A549 (cell line): Measurements from ENCODE around the gene RPTOR. TPM values are rescaled to one million over a fixed set of nuclear protein-coding genes. Genes with fewer than 3 reads are reported as not detected.

Experiments
- ATAC-seq, 2 experiments: fragments of 200-7000 bp in 1 of 2; fragments of >200 bp in 1 of 2; cut with Nextera tagmentation in 1 of 2; cut with Tn5 transposase in 1 of 2; 3 replicates each; pipeline versions ENCODE4 v1.8.0 to v1.9.1; 2018 to 2020; ENCODE audit warnings: mild to moderate bottlenecking in 1 of 2, moderate library complexity in 1 of 2
- CTCF ChIA-PET: fragments of 300-600 bp; sonication (Branson Sonifier 250); formaldehyde crosslinking; extraction: SDS; loops from one replicate; lab custom pipeline; 2021; ENCODE audit warnings: antibody characterized with exemption, inconsistent platforms; lab: Yijun Ruan, JAX
- POLR2A ChIA-PET: fragments of 350-600 bp; formaldehyde crosslinking; extraction: SDS; loops from one replicate; lab custom pipeline; 2021; ENCODE audit warnings: antibody characterized with exemption, inconsistent platforms; lab: Yijun Ruan, JAX
- DNase-seq, 2 experiments: peaks; one replicate each; pipeline versions ENCODE4 v3.0.0 to v3.0.0-alpha.2; 2011 to 2016; ENCODE audit warnings: low read depth in 1 of 2, low spot score in 1 of 2
- FAIRE-seq: peaks from 2 replicates; lab custom pipeline; 2011; peaks lifted over from hg19 to GRCh38; lab: Jason Lieb, UNC
- H3K27ac ChIP-seq, 2 experiments: fragments of >200 bp; sonication (Bioruptor Twin); formaldehyde crosslinking; 3 replicates each; pipeline ENCODE4 v1.5.1; 2016 to 2017
- H3K4me1 ChIP-seq: fragments of >200 bp; sonication (Bioruptor Twin); formaldehyde crosslinking; 3 replicates; pipeline ENCODE4 v1.6.1; 2016
- H3K4me2 ChIP-seq: fragments of >200 bp; sonication (Bioruptor Twin); formaldehyde crosslinking; 3 replicates; pipeline ENCODE4 v1.6.1; 2016
- H3K4me3 ChIP-seq: fragments of >200 bp; sonication (Bioruptor Twin); formaldehyde crosslinking; 3 replicates; pipeline ENCODE4 v1.5.1; 2016
- H3K9me3 ChIP-seq: fragments of >200 bp; sonication (Bioruptor Twin); formaldehyde crosslinking; 3 replicates; pipeline ENCODE4 v1.6.1; 2016
- BHLHE40 ChIP-seq: IDR thresholded peaks from 2 replicates; pipeline ENCODE4 v1.6.1; 2012; ENCODE audit warnings: low read depth, low read length, inconsistent platforms
- CBX2 ChIP-seq: fragments of 200-600 bp; sonication (generic); IDR thresholded peaks from 2 replicates; pipeline ENCODE4 v1.6.1; 2016; ENCODE audit warnings: low read depth, mild to moderate bottlenecking, borderline replicate concordance
- CHD2 ChIP-seq: fragments of 150-350 bp; IDR thresholded peaks from 2 replicates; pipeline ENCODE4 v1.6.1; 2014; ENCODE audit warnings: low read length; ENCODE audit not compliant: partially characterized antibody
- CHD4 ChIP-seq: fragments of 200-600 bp; sonication (generic); IDR thresholded peaks from 2 replicates; pipeline ENCODE4 v1.6.1; 2016; ENCODE audit warnings: antibody characterized with exemption, mild to moderate bottlenecking, borderline replicate concordance
- ESRRA ChIP-seq: fragments of 150-350 bp; IDR thresholded peaks from 2 replicates; pipeline ENCODE4 v1.6.1; 2014; ENCODE audit warnings: mild to moderate bottlenecking, low read length, borderline replicate concordance
- FOSL2 ChIP-seq, 2 experiments: fragments of 450-650 bp in 1 of 2; fragments of >200 bp in 1 of 2; sonication (Bioruptor Twin) in 1 of 2; formaldehyde crosslinking; IDR thresholded peaks; 2 replicates each; pipeline versions ENCODE4 v1.5.0 to v1.6.1; 2016 to 2020; ENCODE audit warnings: mild to moderate bottlenecking in 1 of 2, moderate library complexity in 1 of 2
- HDAC2 ChIP-seq: fragments of 200-600 bp; sonication (generic); IDR thresholded peaks from 2 replicates; pipeline ENCODE4 v1.6.1; 2016
- HEYL ChIP-seq: fragments of 250-450 bp; sonication (Bioruptor Pico); IDR thresholded peaks from 2 replicates; pipeline ENCODE4 v1.8.0; 2021; ENCODE audit warnings: mild to moderate bottlenecking, moderate library complexity
- HOXA7 ChIP-seq: fragments of 250-450 bp; sonication (Bioruptor Pico); IDR thresholded peaks from 2 replicates; pipeline ENCODE4 v1.5.0; 2020; ENCODE audit warnings: mild to moderate bottlenecking, moderate library complexity
- HOXB13 ChIP-seq: fragments of 250-450 bp; sonication (Bioruptor Pico); IDR thresholded peaks from 2 replicates; pipeline ENCODE4 v1.5.0; 2020; ENCODE audit warnings: low read depth, mild to moderate bottlenecking, moderate library complexity
- JUN ChIP-seq, 2 experiments: fragments of >200 bp; sonication (Bioruptor Twin); formaldehyde crosslinking; IDR thresholded peaks; 2 replicates in 1 of 2; 3 replicates in 1 of 2; pipeline ENCODE4 v1.6.1; 2016 to 2017
- KDM5A ChIP-seq: fragments of 200-600 bp; sonication (generic); IDR thresholded peaks from 2 replicates; pipeline ENCODE4 v1.6.1; 2016; ENCODE audit warnings: antibody characterized with exemption, mild to moderate bottlenecking
- MAFK ChIP-seq: fragments of 450-650 bp; IDR thresholded peaks from 2 replicates; pipeline ENCODE4 v1.6.1; 2014; ENCODE audit not compliant: partially characterized antibody
- NR3C1 ChIP-seq: fragments of >200 bp; sonication (Bioruptor Twin); formaldehyde crosslinking; IDR thresholded peaks from 3 replicates; pipeline ENCODE4 v1.6.1; 2017
- PHF8 ChIP-seq: fragments of 200-600 bp; sonication (generic); IDR thresholded peaks from 2 replicates; pipeline ENCODE4 v1.6.1; 2016; ENCODE audit warnings: low read depth, mild to moderate bottlenecking, antibody characterized with exemption, moderate library complexity, borderline replicate concordance
- POLR2AphosphoS2 ChIP-seq: conservative IDR thresholded peaks from 2 replicates; pipeline ENCODE4 v1.6.1; 2012; ENCODE audit warnings: low read length, improper control_type of control experiment, inconsistent platforms
- RAD21 ChIP-seq, 2 experiments: fragments of >200 bp in 1 of 2; sonication (Bioruptor Twin) in 1 of 2; formaldehyde crosslinking in 1 of 2; IDR thresholded peaks in 1 of 2; conservative IDR thresholded peaks in 1 of 2; 2 replicates in 1 of 2; 3 replicates in 1 of 2; pipeline ENCODE4 v1.6.1; 2012 to 2018; ENCODE audit warnings: inconsistent platforms in 1 of 2
- RARB ChIP-seq: fragments of 250-450 bp; sonication (Bioruptor Pico); IDR thresholded peaks from 2 replicates; pipeline ENCODE4 v1.8.0; 2021; ENCODE audit warnings: mild to moderate bottlenecking, moderate library complexity
- RFX5 ChIP-seq: fragments of 450-650 bp; IDR thresholded peaks from 2 replicates; pipeline ENCODE4 v1.7.1; 2014; ENCODE audit warnings: antibody characterized with exemption, mild to moderate bottlenecking, moderate library complexity
- RNF2 ChIP-seq: fragments of 200-600 bp; sonication (generic); IDR thresholded peaks from 2 replicates; pipeline ENCODE4 v1.6.1; 2016; ENCODE audit warnings: low read depth, mild to moderate bottlenecking, antibody characterized with exemption, moderate library complexity, borderline replicate concordance
- SMC3 ChIP-seq: fragments of >200 bp; sonication (Bioruptor Twin); formaldehyde crosslinking; IDR thresholded peaks from 3 replicates; pipeline ENCODE4 v1.6.1; 2018; ENCODE audit warnings: inconsistent platforms
- TP53 ChIP-seq: fragments of 250-450 bp; sonication (Bioruptor Pico); IDR thresholded peaks from 2 replicates; pipeline ENCODE4 v1.5.0; 2021; ENCODE audit warnings: mild to moderate bottlenecking, moderate library complexity
- ZSCAN20 ChIP-seq: fragments of 250-450 bp; sonication (Bioruptor Pico); IDR thresholded peaks from 2 replicates; pipeline ENCODE4 v1.8.0; 2022; ENCODE audit warnings: mild to moderate bottlenecking, moderate library complexity
- WGBS: methylation state at CpG from one replicate; pipeline ENCODE4 v1.1.6; 2017; ENCODE audit errors: missing lambda C conversion rate; 5-methylcytosine and 5-hydroxymethylcytosine counted together
- polyA plus RNA-seq, 4 experiments: library from polyadenylated mRNA; depleted of rRNA in 3 of 4; stranded (reverse); fragments of >200 nt; fragmentation: RNase III in 1 of 4; extraction: RNeasy Plus Mini Kit Qiagen cat#74134 plus additional on column Dnase treatment in 1 of 4; gene quantifications; 2 replicates in 3 of 4; 3 replicates in 1 of 4; pipeline ENCODE4 v1.2.3, GENCODE V29; 2011 to 2017
- TF ChIP-seq, protein P1 (sequence below): fragments of 450-650 bp; IDR thresholded peaks from 2 replicates; pipeline ENCODE4 v1.6.1; 2014; ENCODE audit warnings: antibody characterized with exemption
- TF ChIP-seq, protein P2 (sequence below): IDR thresholded peaks from 2 replicates; pipeline ENCODE4 v1.6.1; 2012
- TF ChIP-seq, protein P3 (sequence below): fragments of 250-450 bp; sonication (Bioruptor Pico); IDR thresholded peaks from 2 replicates; pipeline ENCODE4 v1.5.0; 2021; ENCODE audit warnings: mild to moderate bottlenecking, moderate library complexity, borderline replicate concordance
- TF ChIP-seq, protein P4 (sequence below): IDR thresholded peaks from 2 replicates; pipeline ENCODE4 v1.6.1; 2012
- TF ChIP-seq, protein P5 (sequence below): fragments of >200 bp; sonication (Bioruptor Twin); formaldehyde crosslinking; IDR thresholded peaks from 3 replicates; pipeline ENCODE4 v1.6.1; 2016

RPTOR gene
- polyA plus RNA-seq, 2 of the 4 experiments (the other 2 are of a cell fraction), result 10.8 to 27.1 TPM

DNA sequence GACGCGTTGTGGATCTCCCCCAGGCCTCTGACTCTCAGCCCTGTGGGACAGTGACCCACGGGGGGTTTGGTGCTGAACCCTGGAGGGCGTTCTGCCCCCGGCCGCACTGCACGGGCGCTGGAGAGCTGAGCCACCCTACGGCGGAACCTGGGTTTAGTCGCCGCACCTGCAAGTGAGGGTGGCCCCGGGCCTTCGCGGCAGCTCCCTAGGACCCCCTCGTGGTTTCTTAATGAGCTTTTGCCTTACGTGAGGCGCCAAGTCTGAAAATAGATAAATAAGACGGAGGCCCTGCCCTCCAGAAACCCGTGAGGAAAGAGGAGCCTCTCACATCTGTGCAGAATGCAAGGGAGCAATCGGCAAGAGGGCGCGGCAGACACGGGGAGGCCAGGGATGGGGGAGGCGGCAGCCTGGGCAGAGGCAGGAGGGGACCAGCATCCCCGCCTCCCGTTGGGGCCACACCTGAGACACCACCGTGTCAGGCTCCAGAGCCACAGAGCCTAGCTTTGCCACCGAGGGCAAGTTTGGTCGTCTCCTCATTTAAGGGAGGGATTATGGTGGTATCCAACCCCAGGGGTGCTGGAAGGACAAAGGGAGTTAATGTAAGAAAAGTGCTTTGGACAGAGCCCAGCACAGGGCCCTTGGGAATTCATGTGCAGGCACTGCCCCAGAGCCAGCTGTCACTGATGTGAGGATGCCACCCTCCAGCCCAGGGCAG lies 293.8 kb downstream of the RPTOR start:
- CTCF ChIA-PET, result interaction anchor here (1.2 to 2.1 kb wide), 5 partner anchors 8 to 643 kb away, joined by 3 to 5 read pairs (median 4); no protein-coding TSS in a partner anchor
- POLR2A ChIA-PET, result no interaction called here
- H3K4me3 ChIP-seq, result no peak overlapping the region

DNA sequence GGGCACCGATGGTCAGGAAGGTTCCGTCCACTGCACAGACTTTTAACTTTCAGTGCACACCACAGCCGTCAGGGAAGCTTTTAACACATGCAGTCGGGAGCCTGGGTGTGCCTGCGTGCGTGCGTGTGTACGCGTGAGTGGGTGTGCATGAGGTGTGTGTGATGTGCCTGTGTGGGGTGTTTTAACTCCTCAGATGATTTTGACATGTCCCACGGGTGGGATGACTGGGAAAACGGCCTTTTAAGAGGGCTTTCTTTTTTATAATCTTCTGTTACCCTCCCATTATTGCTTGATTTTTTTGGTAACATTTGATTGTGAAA lies 294.3 kb downstream of the RPTOR start:
- ChIA-PET POLR2A (no interaction called here), CTCF (interaction anchor here (1.3 to 2.1 kb wide), 3 partner anchors 9 to 643 kb away, joined by 3 to 5 read pairs (median 4); no protein-coding TSS in a partner anchor)
- no peak for ATAC-seq
- no peak for FAIRE-seq
- H3K9me3 ChIP-seq, result no peaks in the 10 kb centered on the region
- H3K4me1 ChIP-seq, result peaks cover under 1% of the 10 kb centered on the region; the same call in 2 of the 3 replicates
- 73% methylated on average over 11 of the region's 11 CpGs for WGBS
- H3K27ac ChIP-seq, result no peak overlapping the region
- no peak for TF ChIP-seq SMC3
- TF ChIP-seq MAFK, result no peak
- TF ChIP-seq, protein P1, sequence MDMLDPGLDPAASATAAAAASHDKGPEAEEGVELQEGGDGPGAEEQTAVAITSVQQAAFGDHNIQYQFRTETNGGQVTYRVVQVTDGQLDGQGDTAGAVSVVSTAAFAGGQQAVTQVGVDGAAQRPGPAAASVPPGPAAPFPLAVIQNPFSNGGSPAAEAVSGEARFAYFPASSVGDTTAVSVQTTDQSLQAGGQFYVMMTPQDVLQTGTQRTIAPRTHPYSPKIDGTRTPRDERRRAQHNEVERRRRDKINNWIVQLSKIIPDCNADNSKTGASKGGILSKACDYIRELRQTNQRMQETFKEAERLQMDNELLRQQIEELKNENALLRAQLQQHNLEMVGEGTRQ, result no peak
- TF ChIP-seq BHLHE40, result no peak
- TF ChIP-seq PHF8, result no peak
- TF ChIP-seq, protein P2, sequence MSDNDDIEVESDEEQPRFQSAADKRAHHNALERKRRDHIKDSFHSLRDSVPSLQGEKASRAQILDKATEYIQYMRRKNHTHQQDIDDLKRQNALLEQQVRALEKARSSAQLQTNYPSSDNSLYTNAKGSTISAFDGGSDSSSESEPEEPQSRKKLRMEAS, result no peak
- no peak for TF ChIP-seq TP53 (CRISPR knock-in tag)
- TF ChIP-seq ZSCAN20, result no peak
- no peak for TF ChIP-seq RNF2
- no peak for TF ChIP-seq JUN (IDR thresholded peaks at IDR 0.05)
- TF ChIP-seq KDM5A, result no peak
- no peak for TF ChIP-seq CBX2
- TF ChIP-seq RARB (CRISPR knock-in tag), result no peak
- no peak overlapping the region for H3K4me3 ChIP-seq
- no peak for DNase-seq
- no peak overlapping the region for H3K4me2 ChIP-seq

More for the DNA sequence above, 293.8 kb downstream of the RPTOR start:
- Histone ChIP-seq H3K4me1 (peaks cover 5% of the 10 kb centered on the region), H3K4me2 (no peak overlapping the region), H3K27ac (no peak overlapping the region), H3K9me3 (no peaks in the 10 kb centered on the region)
- DNase-seq (no peak), FAIRE-seq (no peak), ATAC-seq (peak in 1 of 2 experiments; percentile 30; a peak in 1 of 6 replicates)
- TF ChIP-seq HEYL (CRISPR knock-in tag) (no peak), BHLHE40 (no peak), HOXA7 (CRISPR knock-in tag) (no peak), MAFK (no peak), NR3C1 (no peak), ESRRA (no peak), CHD2 (no peak)
- TF ChIP-seq, protein P3, sequence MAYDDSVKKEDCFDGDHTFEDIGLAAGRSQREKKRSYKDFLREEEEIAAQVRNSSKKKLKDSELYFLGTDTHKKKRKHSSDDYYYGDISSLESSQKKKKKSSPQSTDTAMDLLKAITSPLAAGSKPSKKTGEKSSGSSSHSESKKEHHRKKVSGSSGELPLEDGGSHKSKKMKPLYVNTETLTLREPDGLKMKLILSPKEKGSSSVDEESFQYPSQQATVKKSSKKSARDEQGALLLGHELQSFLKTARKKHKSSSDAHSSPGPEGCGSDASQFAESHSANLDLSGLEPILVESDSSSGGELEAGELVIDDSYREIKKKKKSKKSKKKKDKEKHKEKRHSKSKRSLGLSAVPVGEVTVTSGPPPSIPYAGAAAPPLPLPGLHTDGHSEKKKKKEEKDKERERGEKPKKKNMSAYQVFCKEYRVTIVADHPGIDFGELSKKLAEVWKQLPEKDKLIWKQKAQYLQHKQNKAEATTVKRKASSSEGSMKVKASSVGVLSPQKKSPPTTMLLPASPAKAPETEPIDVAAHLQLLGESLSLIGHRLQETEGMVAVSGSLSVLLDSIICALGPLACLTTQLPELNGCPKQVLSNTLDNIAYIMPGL (CRISPR knock-in tag), result no peak
- WGBS, result 94% methylated on average over 30 of the region's 30 CpGs

DNA sequence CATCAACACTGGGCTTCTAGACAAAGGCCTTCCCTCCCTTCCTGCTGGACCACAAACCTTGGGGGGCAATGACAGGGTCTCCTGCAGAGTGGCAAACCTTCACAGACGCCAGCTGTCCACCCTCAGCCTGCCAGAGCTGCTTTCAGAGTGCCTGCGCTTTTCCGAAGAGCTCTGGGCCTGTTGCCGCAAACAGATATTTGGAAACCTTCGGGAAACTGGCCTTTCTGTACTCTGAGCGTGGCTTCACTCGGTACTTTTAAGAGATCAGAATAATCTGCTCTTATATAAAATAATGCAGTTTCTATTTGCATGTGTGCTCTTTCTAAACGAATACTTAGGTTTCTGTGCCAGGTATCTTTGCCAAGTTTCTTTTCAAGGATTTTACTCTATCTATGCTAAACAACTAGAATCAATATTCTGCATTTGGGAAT lies 294.9 kb downstream of the RPTOR start:
- Histone ChIP-seq H3K4me1 (no peaks in the 10 kb centered on the region), H3K4me3 (no peak overlapping the region)
- CTCF ChIA-PET, result interaction anchor here (1.0 to 2.1 kb wide), 5 partner anchors 9 to 644 kb away, joined by 3 to 5 read pairs (median 3); no protein-coding TSS in a partner anchor
- TF ChIP-seq, protein P4, sequence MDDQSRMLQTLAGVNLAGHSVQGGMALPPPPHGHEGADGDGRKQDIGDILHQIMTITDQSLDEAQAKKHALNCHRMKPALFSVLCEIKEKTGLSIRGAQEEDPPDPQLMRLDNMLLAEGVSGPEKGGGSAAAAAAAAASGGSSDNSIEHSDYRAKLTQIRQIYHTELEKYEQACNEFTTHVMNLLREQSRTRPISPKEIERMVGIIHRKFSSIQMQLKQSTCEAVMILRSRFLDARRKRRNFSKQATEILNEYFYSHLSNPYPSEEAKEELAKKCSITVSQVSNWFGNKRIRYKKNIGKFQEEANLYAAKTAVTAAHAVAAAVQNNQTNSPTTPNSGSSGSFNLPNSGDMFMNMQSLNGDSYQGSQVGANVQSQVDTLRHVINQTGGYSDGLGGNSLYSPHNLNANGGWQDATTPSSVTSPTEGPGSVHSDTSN, result no peak
- TF ChIP-seq RARB (CRISPR knock-in tag) (no peak), RFX5 (no peak), HDAC2 (no peak), POLR2AphosphoS2 (no peak), HOXB13 (CRISPR knock-in tag) (no peak), KDM5A (no peak), RAD21 (conservative IDR thresholded peaks at IDR 0.05 in 1 of 2, IDR thresholded peaks at IDR 0.05 in 1 of 2) (no peak), FOSL2 (IDR thresholded peaks at IDR 0.05) (no peak), FOSL2 (CRISPR knock-in tag; IDR thresholded peaks at IDR 0.05) (no peak), CBX2 (no peak), CHD4 (no peak)
- TF ChIP-seq, protein P5, sequence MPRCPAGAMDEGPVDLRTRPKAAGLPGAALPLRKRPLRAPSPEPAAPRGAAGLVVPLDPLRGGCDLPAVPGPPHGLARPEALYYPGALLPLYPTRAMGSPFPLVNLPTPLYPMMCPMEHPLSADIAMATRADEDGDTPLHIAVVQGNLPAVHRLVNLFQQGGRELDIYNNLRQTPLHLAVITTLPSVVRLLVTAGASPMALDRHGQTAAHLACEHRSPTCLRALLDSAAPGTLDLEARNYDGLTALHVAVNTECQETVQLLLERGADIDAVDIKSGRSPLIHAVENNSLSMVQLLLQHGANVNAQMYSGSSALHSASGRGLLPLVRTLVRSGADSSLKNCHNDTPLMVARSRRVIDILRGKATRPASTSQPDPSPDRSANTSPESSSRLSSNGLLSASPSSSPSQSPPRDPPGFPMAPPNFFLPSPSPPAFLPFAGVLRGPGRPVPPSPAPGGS, result no peak
- TF ChIP-seq, protein P1, result no peak
- TF ChIP-seq, all 56 proteins: peak for 0
- no peak overlapping the region for H3K27ac ChIP-seq
- WGBS, result 89% methylated on average over 8 of the region's 8 CpGs
- DNase-seq (no peak), FAIRE-seq (no peak), ATAC-seq (no peak)
- POLR2A ChIA-PET, result no interaction called here
- no peaks in the 10 kb centered on the region for H3K9me3 ChIP-seq
- H3K4me2 ChIP-seq, result no peak overlapping the region
